Astrocyte of the spinal cord (primary cell): ENCODE data around the gene FBXO3.
"Not testable (repeated sequence)": the region's sequence is repeated elsewhere in the genome, so short reads cannot be mapped to it uniquely, and the experiment has no call there.

ENCODE experiments used
- DNase-seq: peaks from one replicate; pipeline ENCODE4 v3.0.0; 2011; ENCODE audit warnings: low read depth, low spot score
- H3K4me3 ChIP-seq: 2 replicates; pipeline ENCODE4 v1.5.1; 2011; ENCODE audit warnings: low read depth, mild to moderate bottlenecking, low read length, moderate library complexity
- in situ Hi-C: cut with HindIII; loops from 2 replicates; pipeline ENCODE4 v1.10.0; 2017; ENCODE audit warnings: low sequenced_read_pairs
- TF ChIP-seq, protein P1 (sequence below): IDR thresholded peaks from 2 replicates; pipeline ENCODE4 v1.5.1; 2012; ENCODE audit warnings: low read depth, mild to moderate bottlenecking, low read length, inconsistent platforms

Gene FBXO3

GRCh38 chr11:33713856-33714398 lies 60.4 kb downstream of the FBXO3 start:
- no peak overlapping the region for H3K4me3 ChIP-seq
- in situ Hi-C loops, result no loop called here
- DNase-seq, result no peak
- TF ChIP-seq, protein P1, sequence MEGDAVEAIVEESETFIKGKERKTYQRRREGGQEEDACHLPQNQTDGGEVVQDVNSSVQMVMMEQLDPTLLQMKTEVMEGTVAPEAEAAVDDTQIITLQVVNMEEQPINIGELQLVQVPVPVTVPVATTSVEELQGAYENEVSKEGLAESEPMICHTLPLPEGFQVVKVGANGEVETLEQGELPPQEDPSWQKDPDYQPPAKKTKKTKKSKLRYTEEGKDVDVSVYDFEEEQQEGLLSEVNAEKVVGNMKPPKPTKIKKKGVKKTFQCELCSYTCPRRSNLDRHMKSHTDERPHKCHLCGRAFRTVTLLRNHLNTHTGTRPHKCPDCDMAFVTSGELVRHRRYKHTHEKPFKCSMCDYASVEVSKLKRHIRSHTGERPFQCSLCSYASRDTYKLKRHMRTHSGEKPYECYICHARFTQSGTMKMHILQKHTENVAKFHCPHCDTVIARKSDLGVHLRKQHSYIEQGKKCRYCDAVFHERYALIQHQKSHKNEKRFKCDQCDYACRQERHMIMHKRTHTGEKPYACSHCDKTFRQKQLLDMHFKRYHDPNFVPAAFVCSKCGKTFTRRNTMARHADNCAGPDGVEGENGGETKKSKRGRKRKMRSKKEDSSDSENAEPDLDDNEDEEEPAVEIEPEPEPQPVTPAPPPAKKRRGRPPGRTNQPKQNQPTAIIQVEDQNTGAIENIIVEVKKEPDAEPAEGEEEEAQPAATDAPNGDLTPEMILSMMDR, result no peak

GRCh38 chr11:33713151-33713855 lies 61.0 kb downstream of the FBXO3 start:
- DNase-seq, result no peak
- no peak overlapping the region for H3K4me3 ChIP-seq
- in situ Hi-C loops, result no loop called here
- TF ChIP-seq, protein P1, result no peak

DNA sequence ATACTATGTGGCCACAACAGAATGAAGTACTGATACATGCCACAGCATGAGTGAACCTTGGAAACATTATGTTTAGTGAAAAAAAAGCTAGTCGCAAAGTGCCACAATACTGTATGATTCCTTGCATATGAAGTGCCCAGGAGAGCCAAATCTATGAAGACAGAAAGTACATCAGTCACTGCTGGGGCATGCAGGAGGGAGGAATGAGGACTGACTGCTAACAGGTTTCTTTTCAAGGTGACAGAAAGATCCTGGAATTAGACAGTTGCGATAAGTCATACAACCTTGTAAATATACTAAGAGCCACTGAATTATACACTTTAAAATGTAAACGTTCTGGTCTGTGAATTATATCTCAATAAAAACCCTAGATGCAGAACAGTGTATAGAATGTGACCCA lies 61.9 kb downstream of the FBXO3 start:
- no peak overlapping the region for H3K4me3 ChIP-seq
- DNase-seq, result no peak
- TF ChIP-seq, protein P1, result no peak
- in situ Hi-C loops, result no loop called here

DNA sequence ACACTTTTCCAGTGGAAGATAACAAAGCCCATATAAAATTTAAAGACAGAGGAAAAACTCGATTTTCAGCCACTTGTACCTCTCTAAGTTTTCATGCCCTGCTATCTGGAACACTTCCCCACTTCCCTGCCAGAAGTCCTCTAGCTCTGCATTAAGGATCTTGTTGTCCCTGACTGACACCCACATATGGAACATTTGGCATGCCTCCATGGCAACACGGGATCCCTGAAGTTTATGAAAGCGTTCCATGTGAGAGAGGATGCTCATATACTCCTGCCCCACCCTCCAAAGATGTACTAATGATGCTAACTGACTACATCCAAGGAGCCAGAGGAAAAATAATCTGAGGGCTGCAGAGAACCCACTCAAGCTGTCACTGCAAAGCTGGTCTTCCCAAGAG lies 64.9 kb downstream of the FBXO3 start:
- H3K4me3 ChIP-seq, result no peak overlapping the region
- in situ Hi-C loops, result no loop called here
- TF ChIP-seq, protein P1, result no peak
- no peak for DNase-seq

DNA sequence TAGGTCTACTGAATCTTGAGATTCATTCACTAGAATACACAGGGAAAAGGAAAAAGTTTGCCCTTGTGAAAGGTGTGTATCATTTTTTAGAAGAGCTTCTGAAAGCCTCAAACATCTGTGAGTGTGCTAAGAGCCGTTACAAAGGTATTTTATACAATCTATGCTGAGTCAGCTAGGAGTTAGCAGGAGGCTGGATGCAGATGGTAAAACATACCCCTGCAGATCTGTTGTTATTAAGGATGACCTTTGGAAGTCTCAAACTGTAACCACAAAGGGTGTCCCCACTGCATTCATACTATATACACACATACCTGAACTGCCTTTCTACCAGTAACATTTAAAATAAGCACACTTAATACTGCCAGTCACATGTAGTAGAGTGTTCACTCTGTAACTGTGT lies 65.3 kb downstream of the FBXO3 start:
- TF ChIP-seq, protein P1, result no peak
- in situ Hi-C loops, result no loop called here
- H3K4me3 ChIP-seq, result no peak overlapping the region
- DNase-seq, result no peak

DNA sequence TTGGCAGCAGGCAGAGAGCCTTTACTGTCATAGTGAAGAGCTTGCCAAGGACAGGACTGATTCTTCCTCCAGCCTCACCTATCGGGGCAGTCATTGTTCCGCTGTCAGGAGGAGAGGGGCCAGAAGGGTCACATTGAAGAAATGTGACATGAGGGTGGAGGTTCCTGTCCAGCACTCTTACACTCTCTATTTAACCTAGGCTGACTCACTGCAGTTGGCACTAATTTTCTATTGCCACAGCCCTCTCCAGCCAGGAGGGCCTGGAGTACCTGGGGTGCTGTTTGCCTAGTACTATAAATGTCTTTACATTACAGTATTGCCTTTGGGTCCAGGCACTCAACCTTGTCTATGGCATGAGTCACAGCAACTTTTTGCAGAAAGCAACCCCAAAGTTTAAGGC lies 66.5 kb downstream of the FBXO3 start:
- DNase-seq, in situ Hi-C loops: not testable (repeated sequence)

DNA sequence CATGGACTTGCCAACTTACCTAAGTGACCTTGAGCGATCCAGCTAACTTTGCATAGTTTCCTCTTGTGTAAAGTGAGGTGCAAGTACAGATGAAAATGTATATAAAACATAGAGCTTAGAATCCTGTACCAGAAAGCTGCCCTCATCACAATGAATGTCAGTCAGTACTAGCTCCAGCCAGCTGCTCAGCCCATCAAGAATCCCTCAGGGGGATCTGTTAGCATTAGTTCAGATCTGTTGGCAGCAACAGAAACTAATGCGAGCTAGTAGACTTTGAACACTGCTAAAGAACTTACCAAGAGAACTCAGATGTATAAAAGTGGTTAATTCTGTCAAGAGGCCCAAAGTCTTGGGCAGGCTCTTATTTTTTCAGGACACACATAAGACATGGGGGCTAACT lies 67.4 kb downstream of the FBXO3 start:
- H3K4me3 ChIP-seq, result no peak overlapping the region
- in situ Hi-C loops, result no loop called here
- TF ChIP-seq, protein P1, result no peak
- no peak for DNase-seq

More for the DNA sequence above, 66.5 kb downstream of the FBXO3 start:
- H3K4me3 ChIP-seq, result not testable (repeated sequence)
